Spleen (tissue), 11 donors: ENCODE results near the gene NUTM2D. TPM values are rescaled to one million over a fixed set of nuclear protein-coding genes. Genes with fewer than 3 reads are reported as not detected.
"Not testable (repeated sequence)": the region's sequence is repeated elsewhere in the genome, so short reads cannot be mapped to it uniquely, and the experiment has no call there.

Experiments
- DNase-seq: peaks from one replicate; pipeline ENCODE4 v3.0.0-alpha.2; 2020
- H3K27ac ChIP-seq, 8 donors: fragments of 200-600 bp; sonication (generic) in 7 of 8; 1 replicate in 4 of 8; 2 replicates in 4 of 8; pipeline versions ENCODE4 v1.5.0 to v1.8.0; 2016 to 2021; ENCODE audit warnings: inconsistent platforms in 4 of 8, mild to moderate bottlenecking in 4 of 8, moderate library complexity in 1 of 8
- H3K27me3 ChIP-seq, 7 donors: fragments of 200-600 bp; sonication (generic) in 6 of 7; replicated peaks in 1 of 7; 1 replicate in 4 of 7; 2 replicates in 3 of 7; pipeline versions ENCODE4 v1.5.0 to v1.8.0; 2016 to 2021; ENCODE audit warnings: inconsistent platforms in 3 of 7, mild to moderate bottlenecking in 1 of 7
- H3K36me3 ChIP-seq, 6 donors: fragments of 200-600 bp; sonication (generic) in 5 of 6; 1 replicate in 4 of 6; 2 replicates in 2 of 6; pipeline versions ENCODE4 v1.5.0 to v1.8.0; 2016 to 2021; ENCODE audit warnings: inconsistent platforms in 2 of 6
- H3K4me1 ChIP-seq, 6 donors: fragments of 200-600 bp; sonication (generic) in 5 of 6; 1 replicate in 3 of 6; 2 replicates in 3 of 6; pipeline versions ENCODE4 v1.5.0 to v1.8.0; 2016 to 2021; ENCODE audit warnings: inconsistent platforms in 3 of 6
- H3K4me3 ChIP-seq, 8 donors: fragments of 200-600 bp; sonication (generic) in 7 of 8; 1 replicate in 4 of 8; 2 replicates in 4 of 8; pipeline versions ENCODE4 v1.5.0 to v1.8.0; 2016 to 2021; ENCODE audit warnings: inconsistent platforms in 4 of 8, mild to moderate bottlenecking in 4 of 8, moderate library complexity in 2 of 8
- H3K9me3 ChIP-seq, 8 donors: fragments of 200-600 bp; sonication (generic) in 7 of 8; 1 replicate in 4 of 8; 2 replicates in 4 of 8; pipeline versions ENCODE4 v1.5.0 to v1.8.0; 2016 to 2021; ENCODE audit warnings: inconsistent platforms in 4 of 8
- WGBS, 5 donors: extraction: QIAGEN DNeasy Blood & Tissue Kit in 3 of 5; methylation state at CpG; one replicate each; pipeline versions ENCODE4 v1.1.5 to v1.1.7; 2013 to 2018; 5-methylcytosine and 5-hydroxymethylcytosine counted together
- intact Hi-C: fragments of 100-400 bp; cut with DNase I; formaldehyde crosslinking; loops from one replicate; pipeline ENCODE4 v1.15.0; 2023; ENCODE audit warnings: low total_unique reads
- polyA plus RNA-seq, 3 donors: library from polyadenylated mRNA; stranded (reverse); fragments of 200-250 nt; gene quantifications; one replicate each; pipeline ENCODE4 v1.2.1, GENCODE V29; 2013
- small RNA-seq, 4 donors: library from RNA; depleted of rRNA; stranded (forward); fragments of <200 nt; gene quantifications; one replicate each; pipeline ENCODE3, GENCODE V24; 2016
- total RNA-seq, 7 donors: library from RNA; depleted of rRNA in 3 of 7; stranded (reverse); fragments of >200 nt in 3 of 7; fragmentation: NEBNext Ultra II Directional in 4 of 7; extraction: Animal tissue kit (Norgen Biotek cat#: 25700) in 4 of 7; gene quantifications; one replicate each; pipeline versions ENCODE4 v1.1.0 to v1.2.1, GENCODE V29; 2016 to 2021
- donor health status: healthy with polysubstance abuse.
- donor health status: DM: no; HTN: no; CAD: no; lungs with moderate emphysema.
- donor health status: DM: no; HTN: no; CAD: no.
- donor health status: Bipolar disorder and iron deficiency.
- donor health status: healthy.
- donor health status: DM: no; HTN: no; CAD: no.
- donor health status: DM: yes; HTN: yes; CAD: no.

The NUTM2D gene
- total and polyA plus RNA-seq, 10 donors = 1.2 to 8.1 (median 3.8) TPM

GRCh38 chr10:87407516-87408467 is 50.2 kb downstream of the NUTM2D start:
- not testable (repeated sequence) for H3K27ac ChIP-seq, DNase-seq
- WGBS, 5 donors = 38 to 72% (median 51%) methylated on average over 30 to 36 of the region's 36 CpGs

GRCh38 chr10:87413921-87414320 is 56.4 kb downstream of the NUTM2D start:
- intact Hi-C loops, H3K36me3 ChIP-seq, DNase-seq, H3K9me3 ChIP-seq, H3K4me3 ChIP-seq, H3K27ac ChIP-seq, H3K27me3 ChIP-seq, H3K4me1 ChIP-seq: not testable (repeated sequence)
- 88 to 97% (median 93%) methylated on average over 1 of the region's 1 CpG for WGBS, 5 donors

More at GRCh38 chr10:87407516-87408467, 50.2 kb downstream of the NUTM2D start:
- intact Hi-C loops, H3K9me3 ChIP-seq, H3K4me1 ChIP-seq, H3K36me3 ChIP-seq: not testable (repeated sequence)
- peak overlapping the region in 2 of 8 donors; percentile 7 to 38 for H3K4me3 ChIP-seq
- peaks cover 0 to 16% (median 0%) of the 10 kb centered on the region in 7 donors for H3K27me3 ChIP-seq

Small RNAs within 50 kb of the gene (small RNA-seq; reads per million reads assigned to genes)
- gene AL355334.1 = 0 reads per million in 4 donors

Other genes with a start within 250 kb of the NUTM2D start
- 1 to 10 TPM; 1.0 to 4.9 (median 2.4) TPM for gene NUTM2A, start 132.3 kb upstream of the NUTM2D start, total RNA-seq
- gene NUTM2A, start 132.3 kb upstream of the NUTM2D start, polyA plus RNA-seq = 1 to 10 TPM in 1 of 3 donors, under 1 TPM in 2; 0.86 to 2.4 (median 0.96) TPM
- gene MINPP1, start 147.1 kb downstream of the NUTM2D start, total RNA-seq = 10 to 100 TPM in 6 of 7 donors, 1 to 10 TPM in 1; 9.7 to 21.3 (median 12.4) TPM
- gene MINPP1, start 147.1 kb downstream of the NUTM2D start, polyA plus RNA-seq = 1 to 10 TPM; 5.1 to 5.9 (median 5.9) TPM